Measurements from ENCODE around the gene TNS2. TPM values are rescaled to one million over a fixed set of nuclear protein-coding genes. Genes with fewer than 3 reads are reported as not detected.

Gene TNS2
- total RNA-seq, 2 donors from 2014 or later: 0.69 to 4.6 TPM

DNA sequence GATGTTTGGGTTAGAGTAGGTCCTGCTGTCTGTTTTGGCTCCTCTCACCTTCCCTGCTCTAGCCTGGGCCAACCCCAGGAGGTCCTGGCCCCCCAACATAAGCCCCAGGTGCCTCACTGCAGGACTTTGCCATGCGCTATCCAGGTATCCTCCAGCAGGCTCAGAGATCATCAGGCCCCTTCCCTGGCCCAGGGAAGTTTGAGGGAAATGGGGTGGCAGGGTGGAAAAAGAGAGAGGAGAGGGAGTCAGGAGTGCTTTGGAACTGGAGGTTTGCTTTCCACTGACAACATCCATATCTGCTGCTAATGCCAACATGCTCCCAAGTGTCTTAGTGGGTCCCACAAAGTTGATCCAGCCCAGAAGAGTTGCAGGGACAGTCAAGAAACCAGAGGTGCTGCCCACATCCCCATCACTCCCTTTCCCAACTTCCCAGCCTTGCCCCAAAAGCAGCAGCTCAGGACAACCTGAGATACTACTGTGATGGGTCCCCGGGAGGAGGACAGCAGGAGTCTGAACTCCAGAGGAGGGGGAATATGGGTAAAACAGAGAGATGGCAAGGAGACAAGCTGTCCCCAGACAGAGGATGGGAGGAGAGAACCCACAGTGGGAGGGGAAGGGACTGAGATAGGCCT is 677 bp downstream of the TNS2 start:
- H3K4me1 Mint-ChIP-seq: peaks cover 16% of the 10 kb centered on the region
- no peaks in the 10 kb centered on the region for H3K9me3 Mint-ChIP-seq
- no peaks in the 10 kb centered on the region for H3K36me3 Mint-ChIP-seq (ENCODE audit: low read depth)
- no peak for ATAC-seq (replicated peaks)
- H3K27ac Mint-ChIP-seq: no peak overlapping the region
- H3K4me3 Mint-ChIP-seq: no peak overlapping the region
- H3K27me3 Mint-ChIP-seq: no peaks in the 10 kb centered on the region

DNA sequence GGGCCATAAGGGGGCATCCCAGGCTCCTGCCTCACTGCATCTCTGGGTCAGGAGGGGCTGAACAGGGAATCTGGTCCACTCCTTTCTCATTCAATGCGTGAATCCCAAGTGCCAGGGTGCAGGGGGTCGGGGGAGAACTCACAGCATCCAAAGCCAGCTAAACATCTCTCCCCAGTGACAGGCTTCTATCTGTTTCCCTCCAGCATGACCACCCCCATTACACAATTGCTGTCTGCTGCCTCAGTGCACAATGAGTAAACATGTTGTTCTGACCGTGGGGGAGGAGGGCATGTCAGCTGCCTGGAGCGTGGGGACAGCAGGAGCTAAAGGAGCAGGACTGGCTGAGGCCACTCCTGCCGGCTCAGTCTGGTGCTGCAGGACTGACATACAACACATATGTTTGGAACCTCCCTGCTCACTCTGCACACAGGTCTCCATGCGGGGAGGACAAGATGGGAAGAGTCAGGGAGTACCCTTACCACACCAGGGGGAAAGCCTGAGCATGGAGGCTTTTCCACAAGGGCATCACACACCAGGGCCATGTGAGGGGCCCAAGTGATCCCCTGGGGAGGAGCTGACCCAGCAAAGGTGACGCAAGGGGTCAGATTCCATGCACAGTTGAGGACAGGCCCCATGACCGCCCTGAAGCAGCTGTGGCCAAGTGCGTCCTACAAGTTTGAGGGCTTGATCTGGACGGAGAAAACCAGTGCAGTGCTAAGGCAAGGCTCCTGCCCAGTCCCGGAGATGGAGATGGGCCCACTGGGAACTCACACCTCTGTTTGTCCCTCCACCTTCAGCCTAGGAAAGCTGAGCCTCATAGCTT is 1.4 kb downstream of the TNS2 start:
- H3K27me3 Mint-ChIP-seq: no peaks in the 10 kb centered on the region
- no peak overlapping the region for H3K27ac Mint-ChIP-seq
- no peaks in the 10 kb centered on the region for H3K36me3 Mint-ChIP-seq (ENCODE audit: low read depth)
- no peak for ATAC-seq (replicated peaks)
- no peak overlapping the region for H3K4me3 Mint-ChIP-seq
- H3K9me3 Mint-ChIP-seq: no peaks in the 10 kb centered on the region
- peaks cover 13% of the 10 kb centered on the region for H3K4me1 Mint-ChIP-seq

DNA sequence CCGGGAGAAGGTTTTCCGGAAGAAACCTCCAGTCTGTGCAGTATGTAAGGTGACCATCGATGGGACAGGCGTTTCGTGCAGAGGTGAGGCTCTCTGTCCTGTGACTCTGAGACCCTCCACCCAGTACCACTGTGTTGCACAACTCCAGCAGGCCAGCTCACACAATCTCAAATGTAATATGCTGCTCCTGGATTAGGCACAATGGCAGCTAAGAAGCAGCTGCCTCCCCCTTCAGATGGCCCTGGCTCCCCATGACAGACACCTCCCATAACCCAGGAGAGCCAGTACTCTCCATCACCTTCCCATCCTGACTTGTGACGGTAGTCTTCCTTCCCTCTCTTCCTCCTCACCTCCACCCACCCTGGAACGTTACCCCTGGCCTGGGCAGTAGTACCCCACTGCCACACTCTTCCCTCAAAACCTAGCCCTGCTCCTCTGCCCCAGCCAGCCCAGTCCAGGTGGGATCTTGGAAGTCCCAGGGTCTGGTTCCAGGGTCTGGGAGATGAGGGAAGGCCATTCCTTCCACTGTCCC is 2.1 kb downstream of the TNS2 start:
- ATAC-seq (replicated peaks): no peak
- Mint-ChIP-seq H3K27ac (no peak overlapping the region), H3K4me1 (peaks cover 12% of the 10 kb centered on the region), H3K36me3 (ENCODE audit: low read depth) (no peaks in the 10 kb centered on the region), H3K4me3 (no peak overlapping the region), H3K27me3 (no peaks in the 10 kb centered on the region), H3K9me3 (no peaks in the 10 kb centered on the region)

DNA sequence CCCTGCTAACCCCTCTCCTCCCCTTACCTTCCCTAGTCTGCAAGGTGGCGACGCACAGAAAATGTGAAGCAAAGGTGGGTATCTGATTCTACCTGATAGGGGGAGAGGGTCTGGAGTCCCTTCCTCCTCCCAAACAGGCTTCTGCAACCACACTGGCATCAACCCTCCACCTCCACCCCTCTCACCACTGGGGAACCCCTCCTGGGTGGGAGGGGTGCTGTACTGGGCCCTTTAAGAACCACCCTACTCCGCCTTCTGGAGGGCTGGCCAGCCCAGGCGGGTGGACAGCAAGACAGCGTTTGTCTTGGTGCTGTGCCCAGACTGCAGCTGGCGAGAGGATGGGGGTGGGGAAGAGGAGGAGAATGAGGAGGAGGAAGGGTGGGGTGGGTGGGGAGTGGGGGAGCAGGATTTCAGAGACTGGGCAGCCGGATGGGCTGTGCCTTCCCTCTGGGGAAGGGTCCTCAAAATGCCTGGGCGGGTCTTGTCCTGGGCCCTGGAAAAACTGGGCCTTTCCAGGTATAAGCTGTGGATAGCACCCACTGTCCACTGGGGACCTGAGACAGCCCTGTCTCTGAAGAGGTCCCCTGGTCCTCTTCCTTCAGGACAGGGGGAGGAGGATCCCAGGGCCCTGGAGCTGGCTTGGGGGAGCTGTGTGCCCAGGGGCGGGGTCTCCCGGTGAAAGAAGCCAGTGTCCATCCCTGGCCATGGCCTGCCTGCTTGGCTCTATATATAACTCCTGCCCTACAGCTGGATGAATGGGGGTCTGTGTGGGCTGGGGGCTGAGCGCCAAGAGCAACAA is 2.8 kb downstream of the TNS2 start:
- H3K27me3 Mint-ChIP-seq: no peaks in the 10 kb centered on the region
- H3K4me3 Mint-ChIP-seq: no peak overlapping the region
- H3K36me3 Mint-ChIP-seq (ENCODE audit: low read depth): no peaks in the 10 kb centered on the region
- no peak for ATAC-seq (replicated peaks)
- no peaks in the 10 kb centered on the region for H3K9me3 Mint-ChIP-seq
- peaks cover 12% of the 10 kb centered on the region for H3K4me1 Mint-ChIP-seq
- no peak overlapping the region for H3K27ac Mint-ChIP-seq

DNA sequence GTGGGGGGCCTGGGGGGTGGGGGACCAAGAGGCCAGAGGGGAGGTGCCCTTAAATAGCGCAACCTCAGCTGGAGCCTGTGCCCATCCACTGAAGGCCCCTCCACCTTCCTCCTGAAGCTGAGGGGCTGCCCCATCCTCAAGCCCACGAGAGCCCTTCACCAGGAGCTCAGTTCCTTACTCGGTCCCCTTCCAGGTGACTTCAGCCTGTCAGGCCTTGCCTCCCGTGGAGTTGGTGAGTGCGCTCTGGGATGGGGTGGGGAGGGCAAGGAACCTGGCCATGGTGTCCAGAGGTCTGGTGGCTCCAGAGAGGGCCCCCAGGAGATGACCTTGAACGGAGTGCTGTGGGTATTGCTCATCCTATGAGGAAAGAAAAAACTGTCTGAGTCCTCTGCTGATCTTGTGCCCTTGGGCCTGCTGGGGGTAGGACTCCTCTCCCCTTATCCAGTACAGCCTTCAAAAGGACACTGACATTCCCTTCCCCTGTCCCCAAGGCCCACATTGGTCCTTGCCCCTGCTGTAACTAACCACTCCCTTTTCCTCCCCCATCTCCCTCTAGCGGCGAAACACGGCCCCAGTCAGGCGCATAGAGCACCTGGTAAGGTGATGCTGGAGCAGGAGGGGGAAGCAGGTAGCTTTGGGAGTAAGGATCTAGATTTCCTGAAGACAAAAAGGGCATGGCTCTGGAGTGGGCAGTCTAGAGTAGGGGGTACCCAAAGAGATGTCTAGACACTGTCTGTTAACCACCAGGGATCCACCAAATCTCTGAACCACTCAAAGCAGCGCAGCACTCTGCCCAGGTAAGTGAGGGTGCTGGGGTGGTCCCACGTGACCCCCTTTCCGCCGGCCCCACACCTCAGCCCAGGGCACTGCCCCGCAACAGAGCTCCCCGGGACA is 3.6 kb downstream of the TNS2 start:
- Mint-ChIP-seq H3K4me1 (peaks cover 12% of the 10 kb centered on the region), H3K27me3 (no peaks in the 10 kb centered on the region), H3K9me3 (no peaks in the 10 kb centered on the region), H3K27ac (peak overlapping the region; percentile 89), H3K4me3 (peak overlapping the region; percentile 96), H3K36me3 (ENCODE audit: low read depth) (no peaks in the 10 kb centered on the region)
- ATAC-seq (replicated peaks): peak; percentile 8

DNA sequence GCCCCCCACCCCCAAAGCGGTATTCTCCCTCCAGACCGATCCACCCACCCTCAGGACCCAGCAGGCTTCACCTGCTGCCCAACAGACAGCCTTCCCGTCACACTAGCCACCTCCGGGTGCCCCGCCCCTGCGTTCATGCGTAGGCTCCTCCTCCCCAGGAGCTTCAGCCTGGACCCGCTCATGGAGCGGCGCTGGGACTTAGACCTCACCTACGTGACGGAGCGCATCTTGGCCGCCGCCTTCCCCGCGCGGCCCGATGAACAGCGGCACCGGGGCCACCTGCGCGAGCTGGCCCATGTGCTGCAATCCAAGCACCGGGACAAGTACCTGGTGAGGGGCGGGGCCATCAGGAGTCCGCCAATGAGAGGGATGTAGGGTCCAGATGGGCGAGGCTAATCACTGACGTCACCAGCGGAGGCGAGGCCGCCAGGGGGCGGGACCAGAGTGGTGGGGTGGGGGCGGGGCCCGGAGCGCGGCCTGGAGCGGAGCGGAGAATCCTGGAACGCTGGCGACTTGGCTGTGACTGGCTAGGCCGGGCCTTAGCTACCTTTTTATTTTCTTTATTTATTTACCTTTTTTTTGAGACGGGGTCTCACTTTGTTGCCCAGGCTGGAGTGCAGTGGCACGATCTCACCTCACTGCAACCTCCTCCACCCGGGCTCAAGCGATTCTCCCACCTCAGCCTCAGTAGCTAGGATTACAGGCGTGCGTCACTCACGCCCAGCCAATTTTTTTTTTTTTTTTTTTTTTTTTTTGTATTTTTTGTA is 4.4 kb downstream of the TNS2 start:
- Mint-ChIP-seq H3K27me3 (no peaks in the 10 kb centered on the region), H3K36me3 (ENCODE audit: low read depth) (no peaks in the 10 kb centered on the region), H3K4me3 (peak overlapping the region; percentile 96), H3K4me1 (peaks cover 4% of the 10 kb centered on the region), H3K27ac (peak overlapping the region; percentile 89), H3K9me3 (no peaks in the 10 kb centered on the region)
- peak; percentile 96 for ATAC-seq (replicated peaks)

DNA sequence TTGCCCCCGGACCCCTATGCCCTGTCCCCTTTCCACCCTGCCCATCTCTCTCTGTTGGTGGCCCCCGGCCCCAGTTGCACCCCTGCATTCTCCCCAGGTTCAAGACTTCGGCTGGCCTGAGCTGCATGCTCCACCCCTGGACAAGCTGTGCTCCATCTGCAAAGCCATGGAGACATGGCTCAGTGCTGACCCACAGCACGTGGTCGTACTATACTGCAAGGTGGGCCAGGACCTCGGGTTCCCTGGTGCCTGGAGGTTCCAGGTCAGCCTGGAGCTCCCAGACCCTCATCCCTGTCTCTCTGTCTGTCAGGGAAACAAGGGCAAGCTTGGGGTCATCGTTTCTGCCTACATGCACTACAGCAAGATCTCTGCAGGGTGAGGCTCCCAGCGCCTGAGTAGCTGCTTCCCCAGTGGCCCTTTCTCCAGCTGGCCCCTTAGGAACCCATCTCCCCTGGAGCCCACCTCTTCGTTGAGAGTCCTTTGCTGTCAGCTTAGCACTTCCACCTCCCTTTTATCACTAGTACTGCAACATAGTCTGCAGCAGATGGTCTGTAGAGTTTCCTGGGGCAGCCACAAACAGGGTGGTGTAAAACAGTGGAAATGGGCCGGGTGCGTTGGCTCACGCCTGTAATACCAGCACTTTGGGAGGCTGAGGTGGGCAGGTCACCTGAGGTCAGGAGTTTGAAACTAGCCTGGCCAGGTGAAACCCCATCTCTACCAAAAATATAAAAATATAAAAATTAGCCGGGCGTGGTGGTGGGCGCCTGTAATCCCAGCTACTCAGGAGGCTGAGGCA is 5.8 kb downstream of the TNS2 start:
- no peak overlapping the region for H3K27ac Mint-ChIP-seq
- no peak for ATAC-seq (replicated peaks)
- H3K4me3 Mint-ChIP-seq: peak overlapping the region; percentile 96
- no peaks in the 10 kb centered on the region for H3K36me3 Mint-ChIP-seq (ENCODE audit: low read depth)
- H3K4me1 Mint-ChIP-seq: peaks cover 4% of the 10 kb centered on the region
- no peaks in the 10 kb centered on the region for H3K9me3 Mint-ChIP-seq
- H3K27me3 Mint-ChIP-seq: no peaks in the 10 kb centered on the region

DNA sequence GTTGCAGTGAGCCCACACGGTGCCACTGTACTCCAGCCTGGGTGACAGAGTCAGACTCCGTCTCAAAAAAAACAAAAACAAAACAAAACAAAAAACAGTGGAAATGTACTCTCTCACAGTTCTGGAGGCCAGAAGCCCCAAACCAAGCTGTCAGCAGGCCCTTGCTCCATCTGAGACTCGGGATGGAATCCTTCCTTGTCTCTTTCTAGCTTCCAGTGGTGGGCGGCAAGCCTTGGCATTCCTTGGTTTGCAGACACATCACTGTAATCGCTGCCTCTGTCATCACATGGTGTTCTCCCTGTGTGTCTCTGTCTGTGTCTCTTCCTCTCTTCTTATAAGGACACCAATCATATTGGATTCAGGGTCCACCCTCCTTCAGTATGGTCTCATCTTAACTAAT is 6.4 kb downstream of the TNS2 start:
- Mint-ChIP-seq H3K9me3 (no peaks in the 10 kb centered on the region), H3K27ac (no peak overlapping the region), H3K4me3 (no peak overlapping the region), H3K27me3 (no peaks in the 10 kb centered on the region), H3K4me1 (peaks cover 4% of the 10 kb centered on the region), H3K36me3 (ENCODE audit: low read depth) (no peaks in the 10 kb centered on the region)
- no peak for ATAC-seq (replicated peaks)

DNA sequence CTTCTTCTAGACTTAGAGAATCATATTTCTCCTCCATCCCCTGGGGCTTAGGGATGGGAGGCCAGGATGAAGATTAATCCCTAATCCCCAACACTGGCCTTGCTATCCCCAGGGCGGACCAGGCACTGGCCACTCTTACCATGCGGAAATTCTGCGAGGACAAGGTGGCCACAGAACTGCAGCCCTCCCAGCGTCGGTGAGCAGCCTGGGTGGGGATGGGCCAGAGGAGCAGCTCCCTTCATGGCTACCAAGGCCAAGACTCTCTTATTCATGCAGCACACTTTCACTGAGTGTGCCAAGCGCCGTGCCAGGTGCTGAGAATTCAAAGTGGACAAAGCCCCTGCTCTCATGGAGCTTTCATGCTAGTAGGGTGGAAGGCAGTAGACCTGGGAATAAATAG is 7.0 kb downstream of the TNS2 start:
- no peak overlapping the region for H3K27ac Mint-ChIP-seq
- ATAC-seq (replicated peaks): no peak
- H3K36me3 Mint-ChIP-seq (ENCODE audit: low read depth): no peaks in the 10 kb centered on the region

DNA sequence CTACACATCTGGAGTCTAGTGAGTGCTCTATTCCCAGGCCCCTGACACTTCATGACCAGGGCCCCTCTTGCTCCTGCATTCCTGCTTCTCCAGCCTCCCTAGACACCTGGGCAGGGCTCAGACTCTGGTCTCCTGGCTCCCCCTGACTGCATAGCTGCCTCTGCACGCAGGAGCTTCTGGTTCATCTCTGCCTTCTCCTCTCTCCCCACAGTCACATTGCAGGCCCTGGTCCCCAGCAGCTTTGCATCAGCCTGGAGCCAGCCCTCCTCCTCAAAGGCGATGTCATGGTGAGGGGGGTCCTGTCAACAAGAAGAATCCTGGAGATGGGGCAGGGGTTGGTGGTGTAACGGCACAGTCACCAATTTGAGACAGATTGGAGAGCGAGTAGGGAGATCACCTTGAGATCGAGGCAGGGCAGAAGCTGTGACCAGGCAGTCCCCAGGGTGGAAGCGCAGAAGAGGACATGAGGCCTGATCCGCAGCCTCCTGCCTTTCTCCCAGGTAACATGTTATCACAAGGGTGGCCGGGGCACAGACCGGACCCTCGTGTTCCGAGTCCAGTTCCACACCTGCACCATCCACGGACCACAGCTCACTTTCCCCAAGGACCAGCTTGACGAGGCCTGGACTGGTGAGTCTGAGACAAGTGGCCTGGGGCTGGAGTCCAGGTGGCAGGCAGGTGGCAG is 8.1 kb downstream of the TNS2 start:
- Mint-ChIP-seq H3K4me1 (peaks cover 4% of the 10 kb centered on the region), H3K36me3 (ENCODE audit: low read depth) (no peaks in the 10 kb centered on the region)
- ATAC-seq (replicated peaks): no peak

More for the DNA sequence above, 7.0 kb downstream of the TNS2 start:
- H3K4me3 Mint-ChIP-seq: no peak overlapping the region
- no peaks in the 10 kb centered on the region for H3K9me3 Mint-ChIP-seq
- peaks cover 4% of the 10 kb centered on the region for H3K4me1 Mint-ChIP-seq
- H3K27me3 Mint-ChIP-seq: no peaks in the 10 kb centered on the region

DNA sequence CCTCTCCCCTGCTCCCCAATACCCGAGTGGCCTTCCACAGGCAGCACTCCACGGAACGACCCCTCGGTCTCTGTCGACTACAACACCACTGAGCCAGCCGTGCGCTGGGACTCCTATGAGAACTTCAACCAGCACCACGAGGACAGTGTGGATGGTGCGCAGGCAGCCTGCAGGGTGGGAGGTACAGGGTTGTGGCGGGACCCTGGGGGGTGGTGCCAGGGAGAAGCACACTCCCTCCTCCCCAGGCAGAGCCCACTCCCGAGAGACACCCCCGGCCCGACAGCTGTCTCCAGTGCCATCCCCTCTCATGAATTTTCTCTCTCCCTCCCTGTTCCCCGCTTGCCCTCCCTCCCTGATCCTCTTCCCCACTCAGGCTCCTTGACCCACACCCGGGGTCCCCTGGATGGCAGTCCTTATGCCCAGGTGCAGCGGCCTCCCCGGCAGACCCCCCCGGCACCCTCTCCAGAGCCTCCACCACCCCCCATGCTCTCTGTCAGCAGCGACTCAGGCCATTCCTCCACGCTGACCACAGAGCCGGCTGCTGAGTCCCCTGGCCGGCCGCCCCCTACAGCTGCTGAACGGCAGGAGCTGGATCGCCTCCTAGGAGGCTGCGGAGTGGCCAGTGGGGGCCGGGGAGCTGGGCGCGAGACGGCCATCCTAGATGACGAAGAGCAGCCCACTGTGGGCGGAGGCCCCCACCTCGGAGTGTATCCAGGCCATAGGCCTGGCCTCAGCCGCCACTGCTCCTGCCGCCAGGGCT is 9.0 kb downstream of the TNS2 start:
- Mint-ChIP-seq H3K36me3 (ENCODE audit: low read depth) (peaks cover 5% of the 10 kb centered on the region), H3K27me3 (no peaks in the 10 kb centered on the region), H3K9me3 (no peaks in the 10 kb centered on the region), H3K4me3 (no peak overlapping the region), H3K27ac (no peak overlapping the region), H3K4me1 (peaks cover 4% of the 10 kb centered on the region)
- no peak for ATAC-seq (replicated peaks)

More for the DNA sequence above, 8.1 kb downstream of the TNS2 start:
- Mint-ChIP-seq H3K27ac (peak overlapping the region; percentile 62), H3K27me3 (no peaks in the 10 kb centered on the region), H3K9me3 (no peaks in the 10 kb centered on the region), H3K4me3 (no peak overlapping the region)

All from activated T-helper 17 cell treated with anti-CD3 and anti-CD28 coated beads, Interleukin-2, amount 50 U/mL, for 72 hours (primary cell).